Ovary (tissue), 3 donors: Measurements from ENCODE around the gene JPH4.

Experiments used
- CTCF ChIP-seq, 3 donors: fragments of 450-650 bp in 2 of 3; fragments of 200-600 bp in 1 of 3; IDR thresholded peaks; one replicate each; pipeline versions ENCODE4 v1.5.1 to v1.8.0; 2016 to 2022; ENCODE audit warnings: antibody characterized with exemption in 3 of 3, mild to moderate bottlenecking in 1 of 3
- POLR2A ChIP-seq: fragments of 450-650 bp; IDR thresholded peaks from one replicate; pipeline ENCODE4 v1.6.1; 2017; ENCODE audit warnings: antibody characterized with exemption, mild to moderate bottlenecking, moderate library complexity
- donor health status: DM: no; HTN: no; CAD: no.

DNA sequence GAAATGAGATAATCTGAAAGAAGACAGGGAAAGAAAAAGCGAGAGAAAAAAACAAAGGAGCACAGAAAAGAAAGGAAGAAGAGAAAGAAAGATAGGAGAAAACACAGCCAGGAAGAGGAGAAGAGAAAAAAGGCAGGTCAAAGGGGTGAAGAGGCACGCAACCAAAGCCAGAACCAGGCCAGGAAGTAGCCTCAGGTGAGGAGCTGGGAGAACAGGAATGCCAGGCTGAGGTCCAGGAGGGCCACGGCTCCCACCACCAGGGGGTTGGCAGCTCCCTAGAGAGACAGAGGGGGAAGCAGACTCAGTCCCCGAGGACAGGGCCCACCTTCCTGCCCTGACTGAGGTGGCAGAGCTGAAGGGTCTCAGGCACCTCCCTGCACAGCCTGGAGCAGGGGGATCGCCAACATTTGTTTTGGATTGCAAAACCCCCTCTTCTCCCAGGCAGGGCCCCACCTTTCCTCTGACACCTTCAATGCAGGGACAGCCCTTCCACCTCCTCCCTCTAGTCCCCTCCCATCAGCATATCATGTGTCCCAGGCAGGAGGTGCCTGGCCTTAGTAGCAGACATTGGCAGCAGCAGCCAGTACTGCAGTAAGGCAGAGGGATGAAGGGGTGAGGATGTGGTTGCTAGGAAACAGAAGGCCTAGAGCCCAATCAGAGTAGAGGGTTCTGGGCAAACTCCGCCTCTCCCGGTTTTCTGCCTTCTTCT, 9.0 kb downstream of the JPH4 start:
- no peak for TF ChIP-seq CTCF (IDR thresholded peaks at IDR 0.05)
- TF ChIP-seq POLR2A = no peak
